Progenitor cell of endocrine pancreas (in vitro differentiated cells): ENCODE measurements around the gene LRFN2. TPM values are rescaled to one million over a fixed set of nuclear protein-coding genes. Genes with fewer than 3 reads are reported as not detected.

ENCODE experiments used
- DNase-seq: peaks from one replicate; pipeline ENCODE4 v3.0.0; 2021; ENCODE audit warnings: low spot score; ENCODE audit not compliant: unreplicated experiment
- H3K27ac Mint-ChIP-seq: 2 replicates; pipeline ENCODE4 v1.8.0; 2021; ENCODE audit warnings: mild to moderate bottlenecking, moderate library complexity, mixed read lengths
- H3K27me3 Mint-ChIP-seq: 2 replicates; pipeline ENCODE4 v1.8.0; 2021; ENCODE audit warnings: mixed read lengths
- H3K36me3 Mint-ChIP-seq: 2 replicates; pipeline ENCODE4 v1.8.0; 2022; ENCODE audit warnings: mixed read lengths; ENCODE audit not compliant: insufficient read depth
- H3K4me1 Mint-ChIP-seq: 2 replicates; pipeline ENCODE4 v1.8.0; 2021; ENCODE audit warnings: low read depth, mixed read lengths
- H3K4me3 Mint-ChIP-seq: 2 replicates; pipeline ENCODE4 v1.8.0; 2021; ENCODE audit warnings: low read depth, mild to moderate bottlenecking, moderate library complexity, mixed read lengths
- H3K9me3 Mint-ChIP-seq: 2 replicates; pipeline ENCODE4 v1.8.0; 2021; ENCODE audit warnings: low read depth, mixed read lengths
- CTCF ChIP-seq: fragments of 200-600 bp; sonication (generic); IDR thresholded peaks from one replicate; pipeline ENCODE4 v1.5.0; 2021; ENCODE audit warnings: antibody characterized with exemption, mild to moderate bottlenecking; ENCODE audit not compliant: unreplicated experiment
- total RNA-seq: library from RNA; stranded (reverse); gene quantifications from 2 replicates; pipeline ENCODE4 v1.2.1, GENCODE V29; 2021

LRFN2 gene
- total RNA-seq, 1 donor from 2014 or later: 0.14 TPM

GRCh38 chr6:40397287-40398033 is 189.7 kb downstream of the LRFN2 start:
- no peaks in the 10 kb centered on the region for H3K36me3 Mint-ChIP-seq
- peaks cover 5% of the 10 kb centered on the region for H3K27me3 Mint-ChIP-seq
- H3K4me1 Mint-ChIP-seq: peaks cover 8% of the 10 kb centered on the region
- no peak for DNase-seq
- no peaks in the 10 kb centered on the region for H3K9me3 Mint-ChIP-seq
- TF ChIP-seq CTCF: no peak
- H3K27ac Mint-ChIP-seq: no peak overlapping the region
- H3K4me3 Mint-ChIP-seq: no peak overlapping the region

- no peak for DNase-seq
- TF ChIP-seq CTCF: no peak
- peaks cover 8% of the 10 kb centered on the region for H3K27me3 Mint-ChIP-seq
- no peaks in the 10 kb centered on the region for H3K9me3 Mint-ChIP-seq
- H3K36me3 Mint-ChIP-seq: no peaks in the 10 kb centered on the region
- peaks cover 8% of the 10 kb centered on the region for H3K4me1 Mint-ChIP-seq
- H3K4me3 Mint-ChIP-seq: no peak overlapping the region
- H3K27ac Mint-ChIP-seq: no peak overlapping the region
These were observed 191.5 kb downstream of the LRFN2 start for GRCh38 chr6:40395698-40396076.

GRCh38 chr6:40395066-40395697 is 192.0 kb downstream of the LRFN2 start:
- no peak for DNase-seq
- no peak for TF ChIP-seq CTCF
- H3K4me1 Mint-ChIP-seq: peaks cover 7% of the 10 kb centered on the region
- no peaks in the 10 kb centered on the region for H3K9me3 Mint-ChIP-seq
- H3K27ac Mint-ChIP-seq: no peak overlapping the region
- no peak overlapping the region for H3K4me3 Mint-ChIP-seq
- no peaks in the 10 kb centered on the region for H3K36me3 Mint-ChIP-seq
- H3K27me3 Mint-ChIP-seq: peaks cover 8% of the 10 kb centered on the region

- no peak for TF ChIP-seq CTCF
- Mint-ChIP-seq H3K27ac (no peak overlapping the region), H3K4me1 (peaks cover 2% of the 10 kb centered on the region), H3K4me3 (no peak overlapping the region), H3K27me3 (peaks cover 16% of the 10 kb centered on the region), H3K36me3 (no peaks in the 10 kb centered on the region), H3K9me3 (no peaks in the 10 kb centered on the region)
- DNase-seq: no peak
These were observed 192.8 kb downstream of the LRFN2 start for GRCh38 chr6:40394381-40394780.

- Mint-ChIP-seq H3K4me1 (peaks cover 2% of the 10 kb centered on the region), H3K27ac (no peak overlapping the region), H3K4me3 (no peak overlapping the region), H3K36me3 (no peaks in the 10 kb centered on the region), H3K9me3 (no peaks in the 10 kb centered on the region), H3K27me3 (peaks cover 22% of the 10 kb centered on the region)
- TF ChIP-seq CTCF: no peak
- no peak for DNase-seq
These were observed 193.5 kb downstream of the LRFN2 start for GRCh38 chr6:40393641-40394040.
